Measurements from ENCODE around the gene SYT14.

DNA sequence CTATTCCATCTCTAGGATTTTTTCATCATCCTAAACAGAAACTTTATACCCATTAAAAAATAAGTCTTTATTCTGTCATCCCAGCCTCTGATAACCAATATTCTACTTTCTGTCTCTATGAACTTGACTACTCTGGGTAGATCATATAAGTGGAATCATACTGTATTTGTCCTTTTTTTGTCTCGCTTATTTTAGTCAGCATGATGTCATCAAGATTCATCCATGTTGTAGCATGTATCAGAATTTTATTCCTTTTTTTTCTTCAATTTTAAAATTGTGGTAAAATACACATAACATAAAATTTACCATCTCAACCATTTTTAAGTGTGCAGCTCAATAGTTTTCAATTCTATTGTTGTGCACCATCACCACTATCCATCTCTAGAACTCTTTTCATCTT lies 90.0 kb downstream of the SYT14 start:
- TF ChIP-seq SMC3 (IDR thresholded peaks at IDR 0.05): no peak
- TF ChIP-seq, protein P1, sequence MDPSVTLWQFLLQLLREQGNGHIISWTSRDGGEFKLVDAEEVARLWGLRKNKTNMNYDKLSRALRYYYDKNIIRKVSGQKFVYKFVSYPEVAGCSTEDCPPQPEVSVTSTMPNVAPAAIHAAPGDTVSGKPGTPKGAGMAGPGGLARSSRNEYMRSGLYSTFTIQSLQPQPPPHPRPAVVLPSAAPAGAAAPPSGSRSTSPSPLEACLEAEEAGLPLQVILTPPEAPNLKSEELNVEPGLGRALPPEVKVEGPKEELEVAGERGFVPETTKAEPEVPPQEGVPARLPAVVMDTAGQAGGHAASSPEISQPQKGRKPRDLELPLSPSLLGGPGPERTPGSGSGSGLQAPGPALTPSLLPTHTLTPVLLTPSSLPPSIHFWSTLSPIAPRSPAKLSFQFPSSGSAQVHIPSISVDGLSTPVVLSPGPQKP (IDR thresholded peaks at IDR 0.05; ENCODE audit: low read depth, low read length): no peak
- TF ChIP-seq, protein P2, sequence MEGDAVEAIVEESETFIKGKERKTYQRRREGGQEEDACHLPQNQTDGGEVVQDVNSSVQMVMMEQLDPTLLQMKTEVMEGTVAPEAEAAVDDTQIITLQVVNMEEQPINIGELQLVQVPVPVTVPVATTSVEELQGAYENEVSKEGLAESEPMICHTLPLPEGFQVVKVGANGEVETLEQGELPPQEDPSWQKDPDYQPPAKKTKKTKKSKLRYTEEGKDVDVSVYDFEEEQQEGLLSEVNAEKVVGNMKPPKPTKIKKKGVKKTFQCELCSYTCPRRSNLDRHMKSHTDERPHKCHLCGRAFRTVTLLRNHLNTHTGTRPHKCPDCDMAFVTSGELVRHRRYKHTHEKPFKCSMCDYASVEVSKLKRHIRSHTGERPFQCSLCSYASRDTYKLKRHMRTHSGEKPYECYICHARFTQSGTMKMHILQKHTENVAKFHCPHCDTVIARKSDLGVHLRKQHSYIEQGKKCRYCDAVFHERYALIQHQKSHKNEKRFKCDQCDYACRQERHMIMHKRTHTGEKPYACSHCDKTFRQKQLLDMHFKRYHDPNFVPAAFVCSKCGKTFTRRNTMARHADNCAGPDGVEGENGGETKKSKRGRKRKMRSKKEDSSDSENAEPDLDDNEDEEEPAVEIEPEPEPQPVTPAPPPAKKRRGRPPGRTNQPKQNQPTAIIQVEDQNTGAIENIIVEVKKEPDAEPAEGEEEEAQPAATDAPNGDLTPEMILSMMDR (IDR thresholded peaks at IDR 0.05): no peak
- no peak for TF ChIP-seq RAD21 (conservative IDR thresholded peaks at IDR 0.05 in 1 of 2, IDR thresholded peaks at IDR 0.05 in 1 of 2)
- TF ChIP-seq RFX5 (IDR thresholded peaks at IDR 0.05): no peak
- no peak for TF ChIP-seq RARB (CRISPR knock-in tag; IDR thresholded peaks at IDR 0.05)
- TF ChIP-seq ZFP36 (IDR thresholded peaks at IDR 0.05; ENCODE audit: borderline replicate concordance, partially characterized antibody): no peak
- TF ChIP-seq, protein P3, sequence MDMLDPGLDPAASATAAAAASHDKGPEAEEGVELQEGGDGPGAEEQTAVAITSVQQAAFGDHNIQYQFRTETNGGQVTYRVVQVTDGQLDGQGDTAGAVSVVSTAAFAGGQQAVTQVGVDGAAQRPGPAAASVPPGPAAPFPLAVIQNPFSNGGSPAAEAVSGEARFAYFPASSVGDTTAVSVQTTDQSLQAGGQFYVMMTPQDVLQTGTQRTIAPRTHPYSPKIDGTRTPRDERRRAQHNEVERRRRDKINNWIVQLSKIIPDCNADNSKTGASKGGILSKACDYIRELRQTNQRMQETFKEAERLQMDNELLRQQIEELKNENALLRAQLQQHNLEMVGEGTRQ (IDR thresholded peaks at IDR 0.05): no peak
